NCI-H345 treated with DMSO at 0.1 percent for 48 hours (cell line): ENCODE results near the gene RAB11A.

Experiments
- DNase-seq: peaks from one replicate; lab custom pipeline; 2025; ENCODE audit not compliant: unreplicated experiment; lab: John Stamatoyannopoulos, UW

Gene RAB11A

DNA sequence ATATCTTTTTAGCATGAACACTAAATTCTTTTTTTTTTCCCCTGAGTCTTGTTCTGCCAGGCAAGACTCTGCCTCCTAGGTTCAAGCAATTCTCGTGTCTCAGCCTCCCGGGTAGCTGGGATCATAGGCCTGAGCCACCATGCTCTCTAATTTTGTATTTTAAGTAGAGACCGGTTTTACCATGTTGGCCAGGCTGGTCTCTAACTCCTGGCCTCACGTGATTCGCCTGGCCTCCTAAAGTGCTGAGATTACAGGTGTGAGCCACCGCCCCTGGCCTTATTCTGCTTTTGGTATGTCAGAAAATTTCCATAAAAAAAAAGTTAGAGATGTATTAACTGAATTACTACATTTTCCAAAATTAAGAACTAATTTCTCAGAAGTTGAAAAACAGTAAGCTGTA lies 14.3 kb downstream of the RAB11A start:
- no peak for DNase-seq

DNA sequence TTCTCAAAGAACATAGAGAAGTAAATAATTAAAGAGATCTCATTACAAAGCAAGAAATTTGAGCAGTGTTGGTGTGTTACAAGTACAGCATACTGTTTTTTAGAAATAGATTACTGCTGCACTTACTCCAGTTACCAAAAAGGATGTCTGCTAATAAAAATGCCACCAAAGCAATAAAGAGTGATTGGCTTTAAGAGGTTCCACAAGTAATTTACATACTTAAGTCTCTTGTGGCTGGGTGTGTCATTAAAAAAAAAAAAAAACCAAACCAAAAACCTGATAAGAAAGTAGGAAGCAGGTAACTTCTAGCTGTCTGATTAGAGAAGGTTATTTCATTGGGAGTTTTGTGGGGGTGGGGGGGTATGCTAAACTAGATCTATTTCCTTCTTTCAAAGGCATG lies 15.2 kb downstream of the RAB11A start:
- no peak for DNase-seq

DNA sequence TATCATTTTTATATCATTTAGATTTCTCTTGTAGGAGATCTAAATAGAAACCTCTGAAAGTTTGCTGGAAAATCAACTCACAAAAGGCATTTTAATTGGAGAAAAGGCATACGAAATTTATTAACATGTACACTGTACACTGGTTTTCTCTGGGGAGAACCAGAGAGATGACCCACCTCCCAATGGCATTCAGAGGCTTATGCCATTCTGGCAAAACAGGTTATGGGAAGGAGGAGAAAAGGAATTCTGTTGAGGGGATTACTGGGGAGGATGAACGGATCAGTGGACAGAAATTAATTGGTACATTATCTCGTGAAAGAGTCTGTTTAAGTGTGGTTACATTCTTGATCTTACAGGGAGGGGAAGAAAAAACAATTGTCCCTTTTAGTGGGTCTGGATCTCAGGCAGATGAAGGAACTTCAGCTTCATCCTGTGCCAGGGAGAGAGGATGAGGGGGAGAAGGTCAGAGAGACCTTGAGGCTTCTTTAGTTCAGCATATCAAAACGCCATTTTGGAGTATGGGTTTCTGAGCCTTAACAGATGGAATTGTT lies 16.5 kb downstream of the RAB11A start:
- DNase-seq, result no peak

DNA sequence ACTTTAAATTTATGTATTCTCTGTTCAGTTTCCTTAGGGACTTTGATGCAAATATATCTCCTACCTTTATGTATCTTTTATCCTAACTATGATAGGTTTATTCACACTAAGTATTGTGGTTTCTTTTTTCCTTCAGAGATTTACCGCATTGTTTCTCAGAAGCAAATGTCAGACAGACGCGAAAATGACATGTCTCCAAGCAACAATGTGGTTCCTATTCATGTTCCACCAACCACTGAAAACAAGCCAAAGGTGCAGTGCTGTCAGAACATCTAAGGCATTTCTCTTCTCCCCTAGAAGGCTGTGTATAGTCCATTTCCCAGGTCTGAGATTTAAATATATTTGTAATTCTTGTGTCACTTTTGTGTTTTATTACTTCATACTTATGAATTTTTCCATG lies 18.3 kb downstream of the RAB11A start:
- no peak for DNase-seq

DNA sequence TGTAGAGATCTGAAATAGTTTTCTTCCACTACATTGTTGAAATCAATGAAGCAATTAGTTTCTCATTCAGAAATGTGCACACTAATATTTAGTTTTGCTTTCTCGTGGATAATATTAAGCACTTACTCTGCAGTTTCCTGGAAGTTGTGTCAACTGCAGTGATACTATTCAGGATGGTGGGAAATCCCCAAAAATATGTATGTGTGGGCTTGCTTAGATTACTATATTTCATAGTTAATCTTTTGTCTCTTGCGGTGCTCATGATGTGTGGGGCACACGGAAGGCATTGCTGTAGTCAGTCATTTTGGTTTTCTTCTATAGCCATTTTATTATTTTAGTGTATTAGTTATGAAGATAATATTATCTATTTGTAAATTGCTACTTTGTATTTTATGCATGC lies 19.7 kb downstream of the RAB11A start:
- DNase-seq, result no peak

DNA sequence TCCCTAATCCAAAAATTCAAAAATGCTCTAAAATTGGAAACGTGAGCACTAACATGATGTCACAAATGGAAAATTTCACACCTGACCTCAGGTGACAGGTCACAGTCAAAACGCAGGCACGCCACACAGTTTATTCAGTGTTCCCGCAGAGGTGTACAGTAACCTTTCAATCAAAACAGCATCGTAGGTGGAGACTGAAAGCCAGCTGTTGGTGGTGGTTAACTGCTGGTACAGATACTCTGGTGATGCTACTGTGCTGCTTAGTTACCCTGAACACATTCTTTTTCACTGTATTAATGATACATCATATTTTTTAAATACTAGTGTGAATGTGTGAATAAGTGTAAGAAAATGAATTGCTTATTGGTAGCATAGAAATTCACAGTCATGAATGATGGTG lies 23.8 kb downstream of the RAB11A start:
- DNase-seq, result no peak

DNA sequence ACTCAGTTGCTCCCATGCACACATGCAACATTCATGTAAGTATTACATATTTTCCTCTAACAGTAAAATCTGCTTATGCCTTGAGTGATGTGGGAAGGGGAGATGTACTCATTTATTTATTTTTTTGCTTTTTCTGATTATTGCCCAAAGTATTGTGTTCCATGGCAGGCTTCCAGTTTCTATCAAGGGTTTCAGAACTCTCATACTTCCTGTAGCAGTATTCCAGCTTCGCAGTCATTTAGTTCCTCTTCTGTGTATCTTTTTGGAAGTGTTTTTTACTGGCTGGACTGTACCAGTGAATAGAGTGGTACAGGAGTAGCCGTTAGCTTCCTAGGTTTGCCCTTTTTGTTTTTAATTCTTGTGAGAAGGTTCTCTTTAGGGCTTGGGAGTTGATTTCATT lies 26.9 kb downstream of the RAB11A start:
- no peak for DNase-seq

DNA sequence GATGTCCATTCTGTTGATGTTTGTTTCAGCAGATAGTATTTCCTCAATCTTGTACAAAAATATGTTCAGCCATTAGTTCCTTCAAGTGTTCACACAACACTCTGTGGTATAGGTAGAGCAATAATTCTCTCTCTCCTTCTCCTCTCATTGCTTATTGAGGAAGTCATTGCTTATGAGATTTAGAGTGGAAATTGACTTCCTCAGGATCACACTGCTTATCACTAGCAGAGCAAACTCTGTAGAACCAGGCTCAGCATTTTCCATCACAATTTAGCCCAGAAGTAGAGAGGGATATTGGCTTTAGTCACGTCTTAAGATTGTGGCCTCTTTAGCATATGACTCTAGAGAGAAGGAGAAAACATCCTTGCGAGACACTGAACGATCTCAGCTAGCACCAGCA lies 31.2 kb downstream of the RAB11A start:
- DNase-seq, result no peak

DNA sequence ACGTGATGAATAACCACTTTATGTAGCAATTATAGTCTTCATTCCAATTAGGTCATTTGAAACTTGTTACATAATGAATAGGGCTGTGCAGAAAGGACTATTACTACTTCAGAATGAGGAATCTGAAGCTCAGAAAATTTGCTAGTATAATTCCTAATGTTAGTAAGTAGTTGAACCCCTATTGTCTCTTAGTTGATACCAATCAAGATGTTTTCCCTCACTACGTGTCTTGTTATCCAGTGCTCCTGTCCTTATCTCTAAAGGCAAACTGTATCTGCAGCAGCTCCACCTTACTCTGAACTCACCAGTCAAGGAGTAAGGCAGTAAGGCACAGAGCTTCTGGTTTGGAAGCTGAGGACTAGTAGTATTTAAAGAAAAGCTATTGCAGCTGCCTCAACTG lies 32.0 kb downstream of the RAB11A start:
- DNase-seq, result no peak

DNA sequence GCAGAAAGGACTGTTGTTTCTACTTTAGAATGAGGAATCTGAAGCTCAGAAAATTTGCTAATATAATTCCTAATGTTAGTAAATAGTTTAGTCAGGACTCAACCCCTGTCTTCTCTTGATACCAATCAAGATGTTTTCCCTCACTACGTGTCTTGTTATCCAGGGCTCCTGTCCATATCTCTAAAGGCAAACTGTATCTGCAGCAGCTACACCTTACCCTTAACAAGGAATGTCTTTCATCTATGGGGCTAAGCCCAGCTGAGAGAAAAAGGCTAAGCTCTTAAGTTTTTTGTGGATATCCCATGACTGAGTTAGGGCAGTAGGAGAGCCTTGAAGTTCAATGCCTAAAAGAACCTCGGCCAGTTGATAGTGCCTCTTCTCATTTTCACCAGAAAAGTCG lies 32.5 kb downstream of the RAB11A start:
- DNase-seq, result no peak

DNA sequence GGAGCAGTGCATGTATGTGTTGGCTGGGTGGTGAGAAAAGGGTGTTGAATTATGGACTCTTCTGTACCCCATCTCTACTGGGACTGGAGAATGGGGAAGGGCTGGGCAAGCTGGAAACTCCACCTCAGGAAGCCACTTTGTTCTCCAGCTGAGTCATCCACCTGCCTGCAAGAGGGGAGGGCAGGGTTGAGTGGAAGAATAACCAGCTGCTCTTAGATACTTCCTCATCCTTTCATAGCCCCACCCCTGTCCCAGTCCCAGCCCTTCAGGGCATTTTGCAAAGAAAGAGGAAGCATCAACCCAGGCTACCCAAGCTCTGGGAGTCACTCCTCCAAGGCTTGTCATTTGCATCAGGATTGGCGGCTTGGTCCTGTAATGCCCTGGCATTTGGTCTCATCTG lies 33.1 kb downstream of the RAB11A start:
- DNase-seq, result no peak

DNA sequence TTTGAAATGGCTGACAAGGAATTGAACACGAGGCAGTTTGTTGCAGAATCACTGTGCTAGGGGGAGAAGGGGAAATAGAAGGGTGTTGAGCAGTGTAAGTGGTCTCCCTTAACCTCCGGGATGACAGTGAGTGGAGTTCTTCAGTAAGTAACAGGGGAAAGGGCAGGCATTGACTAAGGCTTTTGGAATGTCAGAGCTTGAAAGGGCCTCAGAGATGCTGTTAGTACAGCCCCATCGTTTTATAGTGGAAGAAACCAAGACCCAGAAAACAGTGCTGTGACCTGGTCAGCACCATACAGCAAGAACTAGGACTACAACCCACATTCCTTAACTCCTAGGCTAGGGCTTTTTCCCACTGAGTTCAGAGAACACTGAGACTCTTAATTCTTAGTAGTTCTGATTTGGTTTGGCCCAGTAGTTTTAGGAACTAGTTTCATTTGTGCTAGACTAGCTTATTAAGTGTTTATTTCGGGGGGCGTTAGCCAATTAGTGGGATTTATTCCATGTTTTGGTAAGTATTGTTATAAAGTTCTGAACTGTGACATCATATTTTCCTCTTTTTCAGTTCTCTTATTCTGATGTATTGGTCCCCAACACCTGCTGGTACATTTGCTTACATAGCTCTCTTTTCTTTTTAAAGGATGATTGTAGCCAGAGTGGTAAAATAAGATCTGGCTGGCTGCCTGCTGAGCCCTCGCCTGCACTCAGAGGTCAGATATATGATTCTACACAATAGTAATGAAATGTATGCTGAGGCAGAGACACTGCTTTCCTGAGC lies 34.2 kb downstream of the RAB11A start:
- DNase-seq, result no peak

DNA sequence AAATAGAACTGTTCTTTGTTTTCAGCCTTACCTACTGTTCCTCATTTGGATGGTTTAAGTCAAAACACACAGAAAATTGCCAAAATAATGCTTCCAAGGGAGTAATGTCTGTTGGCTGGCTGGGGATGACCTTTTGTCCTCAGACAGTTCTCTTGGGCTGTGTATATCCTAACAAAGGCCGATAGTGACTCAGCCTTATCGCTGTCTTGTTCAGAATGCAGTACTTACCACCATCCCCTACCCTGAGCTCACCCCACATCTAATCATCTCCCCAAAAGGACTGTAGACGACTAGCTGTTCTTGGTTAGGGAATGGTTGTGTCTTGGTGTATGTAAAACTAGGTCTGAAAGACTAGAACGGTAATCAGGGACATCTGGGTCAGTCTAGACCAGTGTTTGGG lies 35.0 kb downstream of the RAB11A start:
- no peak for DNase-seq

DNA sequence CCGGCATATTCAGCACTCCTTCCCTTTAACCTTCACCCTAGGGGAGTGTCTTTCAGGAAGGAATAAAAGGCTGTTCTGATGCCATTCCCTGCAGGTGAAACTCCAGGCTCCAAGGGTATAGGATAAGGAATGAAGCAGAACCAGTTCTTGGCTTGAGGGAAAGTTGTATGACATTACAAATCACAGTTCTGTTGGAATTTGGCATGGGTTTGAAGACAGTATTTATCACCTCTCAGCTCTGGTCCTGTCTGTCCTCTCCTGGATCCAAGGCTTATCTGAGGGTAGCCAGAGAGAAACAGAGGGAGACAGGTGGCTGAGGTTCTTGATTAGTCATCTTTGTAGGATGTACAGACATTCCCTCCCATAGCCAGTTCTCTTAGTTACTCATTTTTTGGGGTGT lies 37.1 kb downstream of the RAB11A start:
- DNase-seq, result no peak

DNA sequence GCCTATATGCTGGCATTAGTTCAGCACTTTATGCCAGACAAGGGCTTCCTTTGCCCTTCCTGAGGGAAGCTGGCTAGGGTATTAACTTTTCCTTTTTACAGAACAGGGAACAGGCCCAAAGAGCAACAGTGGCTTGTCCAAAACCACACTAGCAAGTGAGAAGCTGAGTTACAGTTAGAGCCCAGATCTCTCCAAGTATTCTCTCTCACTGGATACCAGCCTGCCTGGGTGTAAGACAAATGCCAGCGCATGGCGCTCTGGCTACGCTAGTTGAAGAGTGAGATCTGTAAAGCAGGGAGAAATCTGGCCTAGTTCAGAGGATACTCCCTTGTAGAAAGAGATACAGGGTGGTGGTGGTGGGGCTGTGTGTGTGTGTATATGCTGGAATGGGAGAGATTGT lies 38.4 kb downstream of the RAB11A start:
- no peak for DNase-seq

DNA sequence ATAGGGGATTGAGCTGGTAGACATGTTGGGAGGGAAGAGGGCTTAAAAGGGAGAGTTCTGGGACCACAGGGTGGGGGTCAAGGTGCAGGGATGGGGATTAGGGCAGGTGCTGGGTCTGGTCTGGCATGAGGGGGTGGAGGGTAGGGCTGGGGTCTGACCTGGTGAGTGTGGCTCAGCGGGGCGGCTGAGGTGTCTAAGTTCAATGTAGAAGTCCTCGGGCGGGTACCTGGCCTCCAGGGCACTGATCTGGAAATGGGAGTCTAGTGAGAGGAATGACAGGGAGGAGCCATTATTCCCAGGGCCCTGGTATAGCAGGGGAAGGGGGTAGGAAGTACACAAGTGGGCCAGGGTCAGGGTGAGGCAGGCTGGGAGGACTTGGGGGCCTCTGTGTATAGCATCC lies 39.6 kb downstream of the RAB11A start:
- DNase-seq, result no peak

DNA sequence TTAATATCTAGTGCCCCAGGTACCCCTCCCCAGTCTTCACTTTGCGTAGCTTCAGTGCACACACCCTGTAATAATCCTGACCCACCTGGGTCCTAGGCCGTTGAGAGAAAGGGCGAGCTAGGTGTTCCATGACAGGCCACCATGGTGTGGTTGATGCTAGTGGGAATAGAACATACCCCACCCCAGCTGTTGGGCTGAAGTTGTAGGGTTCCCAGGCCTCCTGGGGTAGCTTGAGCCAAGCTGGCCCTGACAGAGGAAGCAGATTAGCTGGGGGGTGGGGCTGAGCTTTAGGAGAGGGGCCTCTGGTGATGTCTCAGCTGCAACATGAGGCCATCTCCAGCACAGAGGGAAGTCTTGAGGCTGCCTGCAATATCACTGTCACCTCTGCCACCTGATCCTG lies 40.5 kb downstream of the RAB11A start:
- DNase-seq, result no peak

DNA sequence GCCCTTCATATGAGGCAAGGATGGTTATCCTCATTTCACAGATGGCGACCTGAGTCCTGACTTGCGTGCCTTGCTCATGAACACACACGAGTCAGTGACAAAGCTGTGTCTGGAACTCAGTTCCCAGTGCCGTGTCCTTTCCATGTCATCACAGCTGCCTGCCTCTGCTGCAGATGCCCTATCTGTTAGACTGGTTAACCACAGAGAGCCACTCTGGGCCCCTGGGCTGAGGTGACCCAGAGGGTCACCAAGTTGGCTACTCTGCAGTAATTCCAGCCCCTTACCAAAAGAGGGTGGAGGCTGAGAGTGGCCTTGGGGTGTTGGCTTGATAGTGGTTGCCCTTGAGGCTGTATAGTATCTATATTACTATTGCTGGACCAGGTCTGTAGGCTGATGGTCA lies 41.0 kb downstream of the RAB11A start:
- DNase-seq, result no peak

DNA sequence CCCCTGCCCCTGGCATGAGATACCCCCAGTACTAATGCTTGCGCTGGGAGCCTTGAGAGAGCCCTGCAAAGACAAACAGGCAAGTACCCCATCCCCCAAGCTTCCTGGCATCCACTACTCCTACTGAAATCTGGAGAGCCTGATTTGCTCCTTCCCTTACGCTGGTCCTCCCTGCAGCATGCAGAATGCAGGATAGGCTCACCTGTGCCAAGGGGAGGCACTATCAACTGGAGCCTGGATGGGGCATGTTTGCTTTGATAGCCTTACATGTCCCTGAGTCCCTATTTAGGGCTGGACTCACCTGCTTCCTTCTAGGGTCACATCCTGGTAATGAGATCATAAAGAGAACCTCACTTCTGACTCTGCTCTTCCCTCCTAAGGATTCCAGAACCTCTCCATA lies 42.9 kb downstream of the RAB11A start:
- DNase-seq, result no peak

DNA sequence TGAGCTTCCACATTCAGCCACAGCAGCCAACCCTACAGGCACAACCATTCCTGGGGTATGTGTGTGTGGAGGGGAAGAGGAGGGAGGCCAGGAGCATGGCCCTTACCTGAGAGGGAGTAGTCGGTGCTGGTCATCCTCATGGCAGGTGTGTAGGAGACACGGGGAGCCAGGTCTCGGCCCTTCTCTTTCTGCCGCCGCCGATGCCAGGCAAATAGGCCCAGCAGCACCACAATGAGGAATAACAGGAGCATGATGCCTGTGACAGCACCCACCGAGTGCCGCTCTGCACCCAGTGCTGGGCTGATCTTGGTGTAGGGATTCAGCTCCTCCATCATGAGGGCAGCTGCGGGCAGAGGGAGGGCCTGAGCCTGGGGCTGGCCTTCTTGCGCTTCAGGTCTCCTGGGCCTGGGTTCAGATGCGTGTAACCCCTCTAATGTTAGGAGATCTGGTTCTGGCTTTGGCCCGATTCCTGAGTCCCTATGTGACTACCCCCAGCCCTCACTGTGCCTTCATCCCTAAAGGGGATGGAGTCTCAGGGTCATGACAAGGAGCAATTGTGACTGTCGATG lies 44.4 kb downstream of the RAB11A start:
- DNase-seq, result no peak

DNA sequence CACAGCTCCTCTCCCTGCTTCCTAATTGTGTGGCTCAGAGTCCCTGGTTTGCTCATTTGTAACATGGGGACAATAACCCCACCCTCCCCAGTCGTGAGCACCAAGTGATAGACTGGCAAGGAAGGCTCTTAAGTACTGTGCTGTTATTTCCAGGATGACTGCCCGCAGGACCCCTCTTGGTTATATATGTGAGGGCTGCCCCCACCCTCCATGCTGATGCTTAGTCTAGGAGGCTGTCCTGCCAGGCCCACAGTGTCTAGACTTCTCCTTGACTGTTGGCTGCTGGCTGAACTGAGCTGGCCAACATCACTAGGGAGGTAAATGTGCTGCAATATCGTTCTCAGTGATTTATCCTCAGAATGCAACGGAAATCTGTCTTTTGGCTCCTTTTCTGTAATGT lies 45.1 kb downstream of the RAB11A start:
- no peak for DNase-seq

DNA sequence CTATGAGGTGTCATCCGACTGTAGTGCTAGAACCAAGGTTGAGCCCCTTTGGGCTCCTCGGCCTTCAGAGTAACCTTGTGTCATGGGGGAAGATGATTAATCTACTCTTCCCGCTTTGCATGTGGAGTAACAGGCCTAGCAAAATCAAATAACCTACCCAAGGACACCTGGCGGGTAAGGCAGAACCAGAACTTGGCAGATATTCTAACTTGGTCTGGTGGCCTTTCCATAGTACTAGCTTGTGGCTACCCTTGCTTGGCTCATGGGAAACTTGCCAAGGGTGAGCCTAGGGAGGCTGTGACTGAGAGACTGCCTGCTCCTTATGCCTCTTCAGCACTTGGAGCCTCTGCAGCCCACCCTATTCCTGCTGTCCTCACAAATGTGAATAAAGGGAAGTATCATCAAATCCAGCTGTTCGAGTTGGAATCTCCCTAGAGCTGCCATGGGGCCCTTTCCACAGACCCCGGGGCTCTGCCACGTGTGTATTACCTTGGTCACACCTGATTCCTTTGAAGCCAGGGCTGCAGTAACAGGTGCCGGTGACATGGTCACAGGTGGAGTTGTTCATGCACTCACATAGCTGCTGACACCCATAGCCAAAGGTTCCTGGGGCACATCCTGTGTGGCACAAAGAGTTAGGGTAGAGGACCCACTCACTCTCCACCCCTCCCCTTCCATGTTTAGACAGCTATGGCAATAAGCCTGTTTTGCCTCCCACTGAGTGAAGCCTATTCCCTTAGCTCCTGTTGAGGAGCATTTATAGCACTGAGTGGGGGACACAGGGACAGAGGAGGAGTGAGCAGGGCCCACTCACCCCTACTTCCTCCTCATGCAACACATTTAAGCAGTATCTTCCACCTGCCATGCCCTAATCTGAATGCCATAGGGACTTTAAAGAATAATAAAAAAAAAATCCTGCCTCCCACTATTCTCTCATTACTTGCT lies 46.0 kb downstream of the RAB11A start:
- DNase-seq, result no peak
